Measurements from ENCODE around the gene SESN2. TPM values are rescaled to one million over a fixed set of nuclear protein-coding genes. Genes with fewer than 3 reads are reported as not detected.

Gene SESN2
- total RNA-seq, 6 experiments from 2014 or later: 15.5 to 22.0 (median 17.4) TPM

GRCh38 chr1:28281608-28282425 is 22.5 kb downstream of the SESN2 start:
- Mint-ChIP-seq H3K36me3 (ENCODE audit: low read depth) (peaks cover 27% of the 10 kb centered on the region), H3K27me3 (ENCODE audit: insufficient read depth) (no peaks in the 10 kb centered on the region), H3K4me3 (no peak overlapping the region), H3K9me3 (no peaks in the 10 kb centered on the region), H3K4me1 (ENCODE audit: low read depth) (peaks cover 5% of the 10 kb centered on the region; the same call in 1 of the 2 replicates), H3K27ac (no peak overlapping the region)
- no peak for TF ChIP-seq CTCF (IDR thresholded peaks at IDR 0.05)
- DNase-seq: no peak

- no peak for TF ChIP-seq CTCF (IDR thresholded peaks at IDR 0.05)
- Mint-ChIP-seq H3K4me1 (ENCODE audit: low read depth) (peaks cover 5% of the 10 kb centered on the region; the same call in 1 of the 2 replicates), H3K9me3 (no peaks in the 10 kb centered on the region), H3K27ac (no peak overlapping the region), H3K27me3 (ENCODE audit: insufficient read depth) (no peaks in the 10 kb centered on the region), H3K4me3 (no peak overlapping the region), H3K36me3 (ENCODE audit: low read depth) (peaks cover 23% of the 10 kb centered on the region)
- DNase-seq: no peak
Observed at GRCh38 chr1:28282426-28283407, 23.4 kb downstream of the SESN2 start.

GRCh38 chr1:28286111-28286510 is 26.8 kb downstream of the SESN2 start:
- H3K27me3 Mint-ChIP-seq (ENCODE audit: insufficient read depth): peaks cover 4% of the 10 kb centered on the region; the same call in 1 of the 2 replicates
- TF ChIP-seq CTCF (IDR thresholded peaks at IDR 0.05): no peak
- H3K4me3 Mint-ChIP-seq: no peak overlapping the region
- no peak overlapping the region for H3K27ac Mint-ChIP-seq
- H3K9me3 Mint-ChIP-seq: no peaks in the 10 kb centered on the region
- peaks cover 12% of the 10 kb centered on the region for H3K36me3 Mint-ChIP-seq (ENCODE audit: low read depth)
- no peaks in the 10 kb centered on the region for H3K4me1 Mint-ChIP-seq (ENCODE audit: low read depth)
- no peak for DNase-seq

GRCh38 chr1:28288487-28288886 is 29.2 kb downstream of the SESN2 start:
- DNase-seq: no peak
- Mint-ChIP-seq H3K27ac (no peak overlapping the region), H3K4me3 (no peak overlapping the region), H3K4me1 (ENCODE audit: low read depth) (no peaks in the 10 kb centered on the region), H3K36me3 (ENCODE audit: low read depth) (no peaks in the 10 kb centered on the region), H3K27me3 (ENCODE audit: insufficient read depth) (peaks cover 4% of the 10 kb centered on the region), H3K9me3 (no peaks in the 10 kb centered on the region)
- TF ChIP-seq CTCF (IDR thresholded peaks at IDR 0.05): no peak

- no peaks in the 10 kb centered on the region for H3K36me3 Mint-ChIP-seq (ENCODE audit: low read depth)
- H3K27ac Mint-ChIP-seq: no peak overlapping the region
- TF ChIP-seq CTCF (IDR thresholded peaks at IDR 0.05): no peak
- H3K4me3 Mint-ChIP-seq: no peak overlapping the region
- H3K4me1 Mint-ChIP-seq (ENCODE audit: low read depth): no peaks in the 10 kb centered on the region
- no peak for DNase-seq
- H3K9me3 Mint-ChIP-seq: no peaks in the 10 kb centered on the region
- H3K27me3 Mint-ChIP-seq (ENCODE audit: insufficient read depth): peaks cover 4% of the 10 kb centered on the region
Observed at GRCh38 chr1:28290851-28291250, 31.5 kb downstream of the SESN2 start.

All from HFFc6 (cell line).